HEK293T (cell line): ENCODE data around the gene KRTAP3-3.

Experiments used
- BHLHE40 ChIP-seq: fragments of 450-650 bp; IDR thresholded peaks from 2 replicates; pipeline ENCODE4 v1.6.1; 2016; ENCODE audit warnings: mild to moderate bottlenecking, moderate library complexity, borderline replicate concordance
- FOXA1 ChIP-seq: fragments of 450-650 bp; IDR thresholded peaks from 2 replicates; pipeline ENCODE4 v1.6.1; 2016; ENCODE audit warnings: mild to moderate bottlenecking
- FOXM1 ChIP-seq: fragments of 450-650 bp; IDR thresholded peaks from 2 replicates; pipeline ENCODE4 v1.6.1; 2017; ENCODE audit warnings: mild to moderate bottlenecking, borderline replicate concordance
- HDGF ChIP-seq: fragments of 450-650 bp; IDR thresholded peaks from 2 replicates; pipeline ENCODE4 v1.6.1; 2017; ENCODE audit warnings: antibody characterized with exemption, borderline replicate concordance
- L3MBTL2 ChIP-seq: fragments of 450-650 bp; conservative IDR thresholded peaks from 2 replicates; pipeline ENCODE4 v1.6.1; 2016; ENCODE audit warnings: mild to moderate bottlenecking
- NFRKB ChIP-seq: fragments of 450-650 bp; IDR thresholded peaks from 2 replicates; pipeline ENCODE4 v1.6.1; 2016; ENCODE audit warnings: mild to moderate bottlenecking, moderate library complexity
- SP1 ChIP-seq: fragments of 450-650 bp; IDR thresholded peaks from 2 replicates; pipeline ENCODE4 v1.6.1; 2017
- SUZ12 ChIP-seq: fragments of 450-650 bp; IDR thresholded peaks from 2 replicates; pipeline ENCODE4 v1.6.1; 2016; ENCODE audit warnings: mild to moderate bottlenecking
- TARDBP ChIP-seq: fragments of 450-650 bp; IDR thresholded peaks from 2 replicates; pipeline ENCODE4 v1.6.1; 2016

DNA sequence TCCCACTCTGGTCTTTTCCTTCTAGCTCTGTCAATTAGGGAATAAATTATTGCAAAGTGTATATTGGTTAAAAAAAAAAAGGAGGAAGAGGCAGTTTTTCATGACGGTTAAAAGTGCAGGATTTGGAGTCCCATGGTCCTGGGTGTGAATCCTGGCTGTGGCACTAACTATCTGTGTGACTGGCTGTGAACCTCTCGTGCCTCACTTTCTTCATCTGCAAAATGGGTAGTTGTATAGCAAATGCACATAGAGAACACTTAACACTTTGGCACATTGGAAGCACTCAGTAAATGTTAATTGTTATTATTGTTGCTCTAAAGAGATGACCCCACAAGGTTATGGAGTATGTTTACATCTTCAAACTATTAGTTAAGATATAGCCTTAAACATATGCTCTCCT lies 46.0 kb downstream of the KRTAP3-3 start:
- no peak for TF ChIP-seq TARDBP
- no peak for TF ChIP-seq SUZ12
- TF ChIP-seq BHLHE40 = no peak
- no peak for TF ChIP-seq SP1
- TF ChIP-seq L3MBTL2 = no peak
- no peak for TF ChIP-seq HDGF
- TF ChIP-seq FOXM1 = no peak
- TF ChIP-seq NFRKB = no peak
- no peak for TF ChIP-seq FOXA1
